GM18907 (cell line): ENCODE measurements around the gene CDON.
A peak's percentile ranks its signal among the peaks of the same experiment; 100 is the strongest.

ENCODE experiments used
- ATAC-seq: cut with Tn5 transposase; IDR thresholded peaks from one replicate; pipeline ENCODE4 v1.9.1; 2021; ENCODE audit warnings: mild to moderate bottlenecking, moderate library complexity; ENCODE audit not compliant: unreplicated experiment

Gene CDON, protein sequence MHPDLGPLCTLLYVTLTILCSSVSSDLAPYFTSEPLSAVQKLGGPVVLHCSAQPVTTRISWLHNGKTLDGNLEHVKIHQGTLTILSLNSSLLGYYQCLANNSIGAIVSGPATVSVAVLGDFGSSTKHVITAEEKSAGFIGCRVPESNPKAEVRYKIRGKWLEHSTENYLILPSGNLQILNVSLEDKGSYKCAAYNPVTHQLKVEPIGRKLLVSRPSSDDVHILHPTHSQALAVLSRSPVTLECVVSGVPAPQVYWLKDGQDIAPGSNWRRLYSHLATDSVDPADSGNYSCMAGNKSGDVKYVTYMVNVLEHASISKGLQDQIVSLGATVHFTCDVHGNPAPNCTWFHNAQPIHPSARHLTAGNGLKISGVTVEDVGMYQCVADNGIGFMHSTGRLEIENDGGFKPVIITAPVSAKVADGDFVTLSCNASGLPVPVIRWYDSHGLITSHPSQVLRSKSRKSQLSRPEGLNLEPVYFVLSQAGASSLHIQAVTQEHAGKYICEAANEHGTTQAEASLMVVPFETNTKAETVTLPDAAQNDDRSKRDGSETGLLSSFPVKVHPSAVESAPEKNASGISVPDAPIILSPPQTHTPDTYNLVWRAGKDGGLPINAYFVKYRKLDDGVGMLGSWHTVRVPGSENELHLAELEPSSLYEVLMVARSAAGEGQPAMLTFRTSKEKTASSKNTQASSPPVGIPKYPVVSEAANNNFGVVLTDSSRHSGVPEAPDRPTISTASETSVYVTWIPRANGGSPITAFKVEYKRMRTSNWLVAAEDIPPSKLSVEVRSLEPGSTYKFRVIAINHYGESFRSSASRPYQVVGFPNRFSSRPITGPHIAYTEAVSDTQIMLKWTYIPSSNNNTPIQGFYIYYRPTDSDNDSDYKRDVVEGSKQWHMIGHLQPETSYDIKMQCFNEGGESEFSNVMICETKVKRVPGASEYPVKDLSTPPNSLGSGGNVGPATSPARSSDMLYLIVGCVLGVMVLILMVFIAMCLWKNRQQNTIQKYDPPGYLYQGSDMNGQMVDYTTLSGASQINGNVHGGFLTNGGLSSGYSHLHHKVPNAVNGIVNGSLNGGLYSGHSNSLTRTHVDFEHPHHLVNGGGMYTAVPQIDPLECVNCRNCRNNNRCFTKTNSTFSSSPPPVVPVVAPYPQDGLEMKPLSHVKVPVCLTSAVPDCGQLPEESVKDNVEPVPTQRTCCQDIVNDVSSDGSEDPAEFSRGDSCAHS (N-terminal part only)

DNA sequence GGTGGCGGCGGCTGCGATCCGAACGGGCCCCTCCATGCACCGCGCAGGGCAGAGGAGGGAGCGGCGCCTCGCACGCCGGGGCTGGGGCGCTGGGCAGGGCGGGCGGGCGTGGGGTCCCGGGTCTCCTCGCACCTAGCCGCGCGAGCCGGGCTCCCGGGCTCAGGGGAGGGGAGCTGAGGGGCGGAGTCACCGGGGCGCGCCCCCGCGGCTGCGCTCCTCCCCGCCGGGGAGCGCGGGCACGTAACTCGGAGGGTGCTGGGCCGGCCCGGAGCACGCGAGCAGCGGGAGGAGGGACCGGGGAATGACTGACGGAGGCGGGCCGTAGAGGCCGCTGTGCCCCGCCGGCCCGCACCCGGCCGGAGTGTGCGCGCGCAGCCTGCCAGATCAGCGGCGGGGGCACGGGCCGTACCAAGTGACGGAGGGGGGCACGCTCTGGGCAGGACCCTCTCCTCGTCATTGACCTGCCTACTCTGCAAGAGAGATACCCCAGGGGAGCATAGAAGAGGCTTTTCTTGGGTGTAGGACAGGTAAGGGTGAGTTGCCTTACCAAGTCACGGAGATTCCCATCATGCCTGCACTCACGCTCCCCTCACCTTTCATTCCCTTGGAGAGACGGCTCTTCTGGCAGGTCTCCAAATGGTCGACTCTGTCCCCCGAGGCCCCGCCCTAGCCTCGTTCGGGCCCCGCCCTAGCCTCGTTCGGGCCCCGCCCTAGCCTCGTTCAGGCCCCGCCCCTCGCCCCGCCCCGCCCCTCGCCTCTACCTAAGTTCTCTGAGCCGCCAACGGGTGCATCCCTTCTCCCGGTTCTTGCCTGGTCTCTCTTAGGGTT, at the start of gene CDON:
Gene CDON, minus strand, starts transcription at position 188 of the 828 bp plus-strand sequence. CDS start 39,390 bp downstream, outside the sequence.
- peak; percentile 98 for ATAC-seq

DNA sequence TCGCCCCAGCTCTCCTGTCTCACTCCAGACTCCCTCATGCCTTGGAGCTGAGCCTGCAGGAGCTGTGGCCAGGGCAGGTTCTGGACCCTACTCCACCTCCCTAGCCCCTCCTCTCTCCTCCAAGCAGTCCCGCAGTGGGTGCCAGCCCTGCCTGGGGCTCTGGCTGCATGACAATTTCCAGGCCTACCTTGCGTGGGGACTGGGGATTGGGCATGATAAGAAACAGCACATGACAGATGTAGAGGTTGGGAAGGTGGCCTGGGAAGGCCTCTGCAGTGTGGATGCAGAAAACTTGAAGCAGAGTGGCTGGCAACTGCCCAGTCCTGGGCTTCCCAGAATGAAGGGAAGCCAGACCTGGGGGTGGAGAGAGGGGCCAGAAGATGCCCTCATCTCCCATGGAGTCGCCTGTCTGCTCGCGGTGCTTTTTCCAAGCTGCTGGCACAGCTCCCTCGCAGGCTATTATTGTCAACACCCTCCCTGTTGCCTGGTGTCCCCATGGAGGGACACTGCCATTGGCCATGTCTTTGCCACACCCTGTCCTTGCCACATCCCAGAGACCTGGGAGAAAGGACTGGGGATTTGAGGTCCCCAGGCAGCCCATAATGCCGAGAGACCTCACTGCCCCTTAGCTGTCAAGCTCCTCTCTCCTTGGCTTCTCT, 48.9 kb upstream of the CDON start:
- no peak for ATAC-seq

DNA sequence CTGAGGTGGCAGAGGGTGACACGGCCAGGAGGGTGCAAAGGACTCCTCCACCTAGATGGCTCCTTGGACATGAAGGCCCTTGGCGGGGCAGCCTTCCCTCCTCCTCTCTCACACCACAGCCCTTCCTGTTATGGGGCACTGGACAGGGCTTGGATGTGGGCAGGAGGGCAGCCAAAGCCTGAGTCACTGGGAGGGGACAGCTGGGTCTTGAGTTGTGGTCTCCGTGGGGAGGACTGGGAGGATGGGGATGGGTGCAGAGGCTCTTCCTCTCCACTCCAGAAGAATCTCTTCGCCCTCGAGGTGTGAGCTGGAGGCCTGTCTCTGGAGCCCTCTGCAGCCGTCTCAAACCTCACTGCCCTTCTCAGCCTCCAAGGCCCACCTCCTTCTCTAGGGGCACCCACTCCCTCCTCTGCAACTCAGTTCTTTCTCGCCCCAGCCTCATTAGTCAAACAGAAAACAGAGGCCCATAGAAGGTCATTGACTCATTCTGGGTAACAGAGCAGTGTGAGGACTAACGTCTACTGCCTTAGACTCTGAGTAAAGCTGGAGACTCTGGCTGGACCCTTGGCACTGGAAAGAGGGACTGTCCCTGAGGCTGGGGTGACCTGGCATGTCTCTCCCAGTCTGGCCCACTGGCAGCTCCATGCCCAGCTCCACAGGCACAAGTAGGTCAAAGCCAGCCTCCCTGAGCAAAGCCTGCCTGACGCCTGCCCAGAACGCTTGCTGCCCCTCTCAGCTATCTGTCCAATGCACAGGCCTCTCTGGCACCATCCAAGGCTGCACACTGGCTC, 47.5 kb upstream of the CDON start:
- no peak for ATAC-seq

DNA sequence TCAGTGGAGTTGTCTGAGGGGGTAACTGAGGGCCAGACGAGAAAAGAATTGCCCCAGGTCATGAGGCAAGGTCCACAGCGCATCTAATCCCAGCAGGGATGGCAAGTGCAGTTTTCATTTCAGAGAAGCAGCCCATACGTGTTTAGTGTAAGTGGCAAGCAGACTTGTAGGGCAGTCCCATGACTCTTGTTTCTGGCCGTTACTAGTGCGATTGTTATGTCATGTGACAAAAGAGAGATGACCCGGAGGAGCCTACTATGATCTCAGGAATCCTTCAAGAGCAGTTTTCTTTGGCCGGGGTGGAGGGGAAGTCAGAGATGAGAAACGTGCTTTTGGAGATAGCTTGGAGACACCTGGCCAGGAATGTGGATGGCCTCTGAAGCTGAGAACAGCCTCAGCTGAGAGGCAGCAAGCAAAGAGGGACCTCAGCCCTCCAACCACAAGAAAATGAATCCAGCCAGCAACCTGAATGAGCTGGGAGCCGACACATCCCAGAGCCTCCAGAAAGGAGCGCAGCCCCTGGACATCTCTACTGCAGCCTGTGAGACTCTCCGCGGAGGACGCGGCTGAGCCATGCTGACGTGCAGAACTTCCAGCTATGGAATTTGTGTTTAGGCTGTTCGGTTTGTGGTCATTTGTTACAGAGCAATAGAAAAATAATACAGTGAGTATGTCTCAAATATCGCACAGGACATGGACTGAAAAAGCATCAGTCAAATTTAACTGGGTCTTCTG, 44.1 kb upstream of the CDON start:
- no peak for ATAC-seq

DNA sequence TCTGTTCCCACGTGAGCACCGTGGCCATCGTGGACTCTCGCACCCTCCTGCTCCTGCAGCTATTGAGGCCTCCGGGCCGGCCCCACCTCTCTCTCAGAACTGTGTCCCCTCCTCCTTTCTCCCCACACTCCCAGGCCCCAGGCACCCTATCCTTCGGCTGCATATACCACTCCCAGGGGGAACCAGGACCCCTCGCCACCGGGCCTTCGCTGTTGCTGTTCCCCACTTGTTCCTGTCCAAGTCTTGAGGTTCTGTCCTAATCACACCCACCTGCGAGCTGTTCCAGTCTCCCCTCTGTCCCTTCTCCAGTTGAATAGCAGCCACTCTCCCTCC, 43.0 kb upstream of the CDON start:
- ATAC-seq: no peak

DNA sequence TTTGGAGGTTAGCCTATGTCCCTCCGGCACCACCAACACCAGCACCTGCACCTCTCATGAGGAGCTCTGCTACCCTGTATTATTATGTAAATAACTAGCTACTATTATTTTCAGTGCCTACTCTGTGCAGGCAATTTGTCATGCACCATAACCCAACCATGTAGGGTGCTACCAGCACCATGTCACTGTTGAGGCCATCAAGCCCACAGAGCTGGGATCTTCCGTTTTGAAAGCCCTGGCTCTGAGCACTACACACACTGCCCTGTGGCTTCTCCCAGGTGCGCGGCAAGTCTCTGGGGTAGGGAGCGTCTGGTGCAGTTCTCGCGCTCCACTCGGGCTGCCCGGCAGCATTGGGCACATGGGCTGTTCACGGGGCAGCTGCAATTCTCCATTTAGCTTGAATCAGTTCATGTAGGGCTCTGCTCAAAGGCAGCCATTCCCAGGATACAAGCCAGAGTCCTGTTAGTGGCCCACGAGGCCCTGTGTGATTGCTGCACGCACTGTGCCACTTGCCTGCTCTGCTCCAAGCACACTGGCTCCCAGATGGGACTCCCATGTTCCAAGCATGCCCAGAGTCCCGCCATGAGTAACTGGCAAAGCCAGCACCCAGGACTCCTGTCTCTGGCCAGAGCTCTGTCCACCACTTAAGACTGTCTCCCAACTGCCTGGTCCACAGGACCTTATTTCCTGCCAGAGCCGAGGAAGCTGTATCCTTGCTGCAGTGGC, 42.5 kb upstream of the CDON start:
- ATAC-seq: no peak

DNA sequence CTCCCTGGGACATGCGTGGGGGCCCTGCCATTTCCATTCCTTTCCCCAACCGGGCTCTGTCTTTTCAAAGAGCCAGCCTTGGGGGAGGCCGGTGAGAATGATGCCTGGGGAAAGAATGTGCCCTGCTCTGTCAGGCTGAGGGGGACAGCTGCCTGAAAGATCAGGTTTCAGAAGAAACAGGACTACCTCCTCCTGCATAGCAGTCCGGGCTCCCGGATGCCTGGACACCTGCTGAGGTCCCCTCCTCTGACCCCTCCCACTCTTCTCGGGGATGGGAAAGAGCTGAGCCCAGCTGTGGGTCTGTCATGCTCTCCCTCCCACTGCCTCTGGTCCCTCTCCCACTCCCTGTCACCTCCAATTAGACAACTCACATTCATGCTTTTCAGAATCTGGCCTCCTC, 41.8 kb upstream of the CDON start:
- no peak for ATAC-seq

DNA sequence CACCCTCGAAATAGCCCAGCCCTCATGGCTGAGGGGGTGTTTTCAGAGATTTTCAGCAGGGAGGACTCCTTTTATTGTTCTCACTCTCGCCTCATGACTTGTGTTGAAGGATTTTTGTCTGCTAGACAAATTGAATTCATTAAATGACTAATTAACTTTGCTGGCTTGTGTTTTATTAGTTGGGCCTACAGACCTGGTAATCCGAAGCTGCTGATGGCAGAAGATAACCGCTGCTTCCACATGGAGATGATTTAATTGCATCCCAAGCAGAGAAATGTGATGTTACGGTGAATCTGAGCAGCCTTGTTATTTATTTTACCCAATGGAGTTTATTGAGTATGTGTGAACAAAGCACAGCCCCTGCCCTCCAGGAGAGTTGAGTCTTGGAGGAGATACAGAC, 40.5 kb upstream of the CDON start:
- no peak for ATAC-seq

DNA sequence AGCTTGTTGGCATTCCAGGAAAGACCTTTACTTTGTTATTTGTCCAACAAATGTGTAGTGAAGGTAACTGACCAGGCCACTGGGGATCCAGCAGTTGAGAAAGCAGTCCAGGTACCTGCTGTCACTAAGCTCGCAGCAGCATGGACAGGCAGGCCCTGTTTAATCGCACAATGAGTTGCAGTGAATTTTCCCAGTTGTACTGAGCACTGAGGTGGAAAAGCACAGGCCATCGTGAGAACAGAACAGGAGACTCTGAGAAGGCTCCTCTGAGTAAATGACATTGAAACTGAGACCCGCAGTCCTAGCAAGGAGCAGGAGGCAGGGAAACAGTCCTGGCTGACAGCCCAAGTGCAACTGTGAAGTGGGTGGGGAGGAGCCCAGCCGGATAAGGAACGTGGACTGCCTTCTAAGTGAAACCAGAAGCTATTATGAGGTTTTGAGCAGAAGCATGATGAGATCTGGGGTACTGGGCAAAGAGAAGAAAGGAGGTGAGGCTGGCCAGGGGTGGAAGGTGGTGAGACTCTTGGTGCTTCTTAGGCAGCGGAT, 39.8 kb upstream of the CDON start:
- ATAC-seq: no peak

DNA sequence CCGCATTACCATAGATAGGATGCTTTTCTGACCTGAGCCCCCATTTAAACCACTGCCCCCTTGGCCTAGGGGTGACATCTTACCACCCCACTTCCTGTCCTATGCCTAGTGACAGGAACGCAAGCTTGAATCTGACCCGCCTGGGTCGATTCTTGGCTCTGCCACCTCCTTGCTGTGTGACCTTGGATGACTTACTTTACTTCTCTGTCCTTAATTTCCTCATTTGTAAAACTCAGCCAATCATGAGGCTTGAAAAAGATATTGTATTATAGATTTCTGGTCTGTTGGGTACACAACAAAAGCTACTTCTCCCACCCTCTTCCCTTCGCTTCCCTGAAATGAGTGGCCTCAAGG, 39.2 kb upstream of the CDON start:
- ATAC-seq: no peak

DNA sequence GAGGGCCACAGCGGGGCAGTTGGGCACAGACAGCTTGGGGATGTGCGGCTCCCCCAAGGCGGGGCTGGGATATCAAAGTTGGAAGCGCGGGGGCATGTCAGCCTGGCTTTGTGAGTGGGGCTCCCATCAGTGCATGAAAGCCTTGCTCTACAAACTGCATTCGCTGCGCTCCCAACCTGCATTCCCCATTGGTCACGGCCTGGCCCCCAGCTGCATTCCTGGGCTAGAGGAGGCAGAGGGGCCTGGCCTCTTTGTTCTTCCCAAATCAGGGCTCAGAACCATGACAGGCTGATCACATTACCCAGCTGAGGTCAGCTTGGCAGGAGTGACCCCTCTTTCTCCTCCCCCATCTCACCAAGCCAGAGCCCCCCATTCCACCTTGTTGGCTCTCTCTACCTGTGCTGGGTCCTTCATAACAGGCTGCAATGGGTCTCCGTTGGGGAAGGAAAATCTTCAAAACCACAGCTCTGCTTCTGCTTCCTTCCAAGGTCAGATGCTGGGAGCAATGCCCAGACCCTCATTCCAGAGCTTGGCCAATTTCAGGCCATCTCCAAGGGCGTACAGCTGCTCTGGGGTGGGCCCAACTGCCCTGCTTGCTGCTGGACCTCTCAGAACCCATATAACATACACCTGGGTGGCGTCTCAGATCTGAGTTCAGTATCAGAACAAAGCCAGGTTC, 38.7 kb upstream of the CDON start:
- no peak for ATAC-seq

DNA sequence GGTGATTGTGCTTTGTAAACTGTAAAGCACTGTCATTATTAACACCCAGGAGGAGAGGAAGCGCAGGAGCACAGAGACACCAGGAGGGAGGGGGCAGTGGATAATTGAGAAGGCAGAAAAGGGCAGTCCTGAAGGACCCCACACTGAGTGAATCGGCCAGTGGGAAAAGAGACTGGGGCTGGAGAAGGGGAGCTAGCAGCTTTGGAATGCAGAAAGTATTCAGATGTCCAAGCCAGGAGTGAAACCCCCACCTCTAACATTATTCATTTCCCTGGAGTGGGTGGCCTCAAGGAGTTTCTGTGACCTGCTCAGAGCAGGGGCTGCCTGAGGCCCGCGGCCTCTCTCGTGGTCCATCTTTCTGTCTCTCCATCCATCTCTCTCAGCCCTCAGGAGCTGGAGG, 38.0 kb upstream of the CDON start:
- no peak for ATAC-seq

DNA sequence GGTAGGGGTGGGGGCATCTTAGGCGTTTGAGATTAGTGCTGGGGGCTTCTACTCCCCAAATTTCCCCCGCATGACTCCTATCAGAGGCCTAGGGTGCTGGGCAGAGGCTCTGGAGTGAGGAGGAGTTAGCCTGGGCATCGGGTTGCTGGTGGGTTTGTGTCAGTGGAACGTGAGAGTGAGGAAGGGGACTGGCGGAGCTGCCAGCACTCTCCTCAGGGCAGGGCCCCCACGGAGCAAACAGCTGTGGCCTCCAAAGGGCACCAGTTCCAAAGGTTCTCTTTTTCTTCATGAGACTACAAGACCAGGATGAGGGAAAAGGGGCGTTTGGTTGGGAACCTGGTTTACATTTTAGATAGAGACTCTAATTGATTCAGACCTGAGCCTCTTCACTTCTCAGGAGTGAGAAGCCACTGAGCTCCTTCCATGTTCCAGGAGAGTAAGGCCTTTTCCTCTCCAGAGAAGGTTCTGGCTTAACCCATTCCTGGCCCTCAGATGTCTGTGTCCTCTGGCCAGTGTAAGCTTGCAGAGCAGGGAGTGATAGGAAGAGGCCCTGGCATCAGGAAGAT, 35.6 kb upstream of the CDON start:
- ATAC-seq: no peak

DNA sequence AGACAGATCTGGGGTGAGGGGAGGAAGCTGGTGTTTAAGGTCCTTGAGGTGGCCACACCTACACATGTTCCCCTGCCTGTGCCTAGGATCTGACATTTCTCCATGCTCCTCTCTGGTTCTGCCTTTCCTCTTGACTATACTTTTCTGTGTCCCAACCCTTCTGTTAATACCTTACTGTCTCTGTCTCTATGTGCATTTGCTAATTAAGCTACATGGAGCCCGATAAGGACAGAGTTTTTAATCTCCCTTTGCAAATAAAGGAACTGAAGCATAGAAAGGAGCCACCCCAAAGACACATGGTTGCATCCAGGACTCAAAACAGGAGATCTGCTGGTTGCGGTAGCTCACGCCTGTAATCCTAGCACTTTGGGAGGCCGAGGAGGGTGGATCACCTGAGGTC, 33.1 kb upstream of the CDON start:
- ATAC-seq: no peak

DNA sequence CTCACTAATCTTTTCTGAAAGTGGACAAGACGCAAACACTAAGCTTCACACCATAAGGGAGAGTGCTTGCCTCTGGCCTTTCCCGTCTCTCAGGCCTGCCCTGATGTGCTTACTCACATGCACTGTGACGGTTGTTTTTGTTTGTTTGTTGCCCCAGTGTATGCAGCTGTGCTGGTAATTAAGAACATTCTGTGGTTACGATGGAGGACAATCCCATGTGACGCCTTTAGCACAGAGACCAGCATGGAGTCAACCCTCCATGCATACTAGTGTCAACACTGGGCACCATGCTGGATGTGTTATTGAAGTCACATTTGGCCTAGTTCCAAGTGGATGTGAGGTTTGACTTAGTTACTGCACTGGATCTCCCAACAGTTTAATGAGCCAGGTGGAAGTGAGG, 27.8 kb upstream of the CDON start:
- no peak for ATAC-seq

DNA sequence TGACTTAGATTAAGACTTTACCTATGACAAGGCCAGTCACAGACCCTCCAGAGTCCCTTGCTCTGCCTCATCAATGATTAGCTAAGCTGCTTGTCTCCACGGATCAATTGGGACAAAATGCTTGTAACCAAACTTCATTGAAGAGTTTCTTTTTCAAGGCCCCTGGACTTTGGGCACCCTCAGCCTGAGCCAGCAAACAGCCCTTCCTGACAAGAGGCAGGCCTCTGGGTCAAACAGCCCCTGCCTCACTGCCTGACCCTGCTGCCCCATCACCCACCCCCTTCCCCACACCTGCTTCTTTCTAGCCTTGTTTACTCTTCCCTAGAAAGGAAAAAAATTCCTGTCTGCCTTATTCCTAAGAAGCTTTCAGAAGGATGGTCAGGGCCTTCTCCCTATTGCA, 26.3 kb upstream of the CDON start:
- no peak for ATAC-seq

DNA sequence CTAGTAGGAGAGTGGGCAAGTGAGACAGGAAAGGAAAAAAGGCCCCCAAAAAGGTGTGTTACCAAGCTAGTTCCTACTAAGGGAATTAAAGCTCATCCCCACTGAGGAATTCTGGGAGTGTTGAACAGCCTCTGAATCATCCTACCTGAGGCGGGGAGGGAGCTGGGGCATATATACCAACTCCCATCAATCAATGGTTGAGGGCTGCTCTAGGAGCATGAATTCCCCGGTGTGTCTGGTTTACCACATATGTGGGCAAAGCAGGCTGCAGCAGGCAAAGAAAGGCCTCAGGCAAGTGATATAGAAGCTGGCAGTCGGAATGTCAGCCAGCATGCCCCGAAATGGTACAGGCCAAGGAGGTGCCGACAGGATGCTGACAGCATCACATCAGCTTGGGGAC, 23.6 kb upstream of the CDON start:
- ATAC-seq: no peak
